Parathyroid adenoma (tissue), 2 donors: ENCODE measurements around the gene KRT76.
"Not testable (repeated sequence)": the region's sequence is repeated elsewhere in the genome, so short reads cannot be mapped to it uniquely, and the experiment has no call there.

ENCODE experiments used
- H2AFZ ChIP-seq: fragments of 300-600 bp; sonication (generic); one replicate; pipeline ENCODE4 v1.7.0; 2017; ENCODE audit warnings: antibody characterized with exemption, mild to moderate bottlenecking
- H3K27ac ChIP-seq: fragments of 300-600 bp; sonication (generic); one replicate; pipeline ENCODE4 v1.7.0; 2017
- H3K27me3 ChIP-seq: fragments of 300-600 bp; sonication (generic); one replicate; pipeline ENCODE4 v1.7.0; 2017; ENCODE audit warnings: low read length; ENCODE audit not compliant: control insufficient read depth, insufficient read depth
- H3K36me3 ChIP-seq: fragments of 300-600 bp; sonication (generic); one replicate; pipeline ENCODE4 v1.7.0; 2017; ENCODE audit warnings: low read length; ENCODE audit not compliant: control insufficient read depth, insufficient read depth
- H3K4me1 ChIP-seq: fragments of 300-600 bp; sonication (generic); one replicate; pipeline ENCODE4 v1.7.0; 2017; ENCODE audit warnings: control low read depth
- H3K4me2 ChIP-seq: fragments of 300-600 bp; sonication (generic); one replicate; pipeline ENCODE4 v1.7.0; 2017; ENCODE audit warnings: low read length
- H3K4me3 ChIP-seq: fragments of 300-600 bp; sonication (generic); one replicate; pipeline ENCODE4 v1.7.0; 2017; ENCODE audit warnings: low read depth, low read length
- H3K79me2 ChIP-seq: fragments of 300-600 bp; sonication (generic); one replicate; pipeline ENCODE4 v1.7.0; 2017; ENCODE audit warnings: control low read depth
- H3K9ac ChIP-seq: fragments of 300-600 bp; sonication (generic); one replicate; pipeline ENCODE4 v1.7.0; 2017; ENCODE audit warnings: mild to moderate bottlenecking
- H3K9me3 ChIP-seq: fragments of 300-600 bp; sonication (generic); one replicate; pipeline ENCODE4 v1.7.0; 2017; ENCODE audit warnings: low read length; ENCODE audit not compliant: control insufficient read depth
- CTCF ChIP-seq: fragments of 300-600 bp; sonication (generic); IDR thresholded peaks from one replicate; pipeline ENCODE4 v1.7.0; 2017; ENCODE audit warnings: antibody characterized with exemption, mild to moderate bottlenecking
- donor health status: primary hyperparathyroidism.

The KRT76 gene

DNA sequence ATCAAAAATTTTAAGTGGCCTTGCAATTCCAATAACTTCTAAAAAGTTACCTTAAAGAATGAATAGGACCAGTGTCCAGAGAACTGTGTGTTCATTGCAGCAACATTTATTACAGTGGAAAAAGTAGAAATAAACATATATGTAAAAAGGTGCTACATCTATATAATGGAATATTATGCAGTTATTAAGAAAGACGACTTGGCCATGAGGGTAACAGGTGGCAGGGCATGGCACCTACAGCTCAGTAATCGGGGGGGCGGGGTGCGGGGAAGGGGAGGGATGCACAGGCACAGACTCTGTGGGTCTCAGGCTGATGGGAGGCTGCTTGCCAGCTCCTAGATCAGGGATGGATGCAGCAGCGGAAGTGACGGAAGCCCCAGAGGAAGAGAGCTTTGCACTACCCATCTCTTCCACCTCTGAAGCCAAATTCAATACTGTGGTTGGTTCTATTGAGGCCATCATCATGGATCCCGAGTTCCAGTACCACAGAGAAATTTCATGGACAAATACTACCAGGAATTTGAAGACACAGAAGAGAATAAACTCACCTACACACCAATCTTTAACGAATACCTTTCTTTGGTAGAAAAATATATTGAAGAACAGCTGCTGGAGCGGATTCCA lies 14.0 kb downstream of the KRT76 start:
- Histone ChIP-seq H2AFZ (no peak overlapping the region), H3K79me2 (no peaks in the 10 kb centered on the region), H3K36me3 (no peaks in the 10 kb centered on the region), H3K9ac (no peak overlapping the region), H3K27ac (no peak overlapping the region), H3K9me3 (no peaks in the 10 kb centered on the region), H3K4me1 (no peaks in the 10 kb centered on the region), H3K4me2 (no peak overlapping the region), H3K27me3 (no peaks in the 10 kb centered on the region), H3K4me3 (no peak overlapping the region)
- TF ChIP-seq CTCF, result no peak

GRCh38 chr12:52761802-52762201 lies 15.3 kb downstream of the KRT76 start:
- Histone ChIP-seq H3K79me2 (no peaks in the 10 kb centered on the region), H3K4me2 (no peak overlapping the region), H3K4me3 (no peak overlapping the region), H3K9me3 (no peaks in the 10 kb centered on the region), H3K4me1 (no peaks in the 10 kb centered on the region), H3K27me3 (no peaks in the 10 kb centered on the region), H2AFZ (no peak overlapping the region), H3K9ac (no peak overlapping the region), H3K27ac (no peak overlapping the region), H3K36me3 (no peaks in the 10 kb centered on the region)
- no peak for TF ChIP-seq CTCF

- not testable (repeated sequence) for H3K9ac ChIP-seq, H3K27me3 ChIP-seq, H3K27ac ChIP-seq, H3K36me3 ChIP-seq, H3K4me1 ChIP-seq, H3K79me2 ChIP-seq, H3K4me2 ChIP-seq, H2AFZ ChIP-seq, H3K4me3 ChIP-seq, H3K9me3 ChIP-seq
Observed at GRCh38 chr12:52761218-52761617, 15.9 kb downstream of the KRT76 start.

GRCh38 chr12:52760623-52761022 lies 16.5 kb downstream of the KRT76 start:
- no peaks in the 10 kb centered on the region for H3K79me2 ChIP-seq
- H3K9ac ChIP-seq, result no peak overlapping the region
- no peak overlapping the region for H2AFZ ChIP-seq
- no peaks in the 10 kb centered on the region for H3K9me3 ChIP-seq
- peaks cover 7% of the 10 kb centered on the region for H3K4me1 ChIP-seq
- H3K36me3 ChIP-seq, result no peaks in the 10 kb centered on the region
- TF ChIP-seq CTCF, result no peak
- no peaks in the 10 kb centered on the region for H3K27me3 ChIP-seq
- H3K27ac ChIP-seq, result no peak overlapping the region
- no peak overlapping the region for H3K4me3 ChIP-seq
- no peak overlapping the region for H3K4me2 ChIP-seq

DNA sequence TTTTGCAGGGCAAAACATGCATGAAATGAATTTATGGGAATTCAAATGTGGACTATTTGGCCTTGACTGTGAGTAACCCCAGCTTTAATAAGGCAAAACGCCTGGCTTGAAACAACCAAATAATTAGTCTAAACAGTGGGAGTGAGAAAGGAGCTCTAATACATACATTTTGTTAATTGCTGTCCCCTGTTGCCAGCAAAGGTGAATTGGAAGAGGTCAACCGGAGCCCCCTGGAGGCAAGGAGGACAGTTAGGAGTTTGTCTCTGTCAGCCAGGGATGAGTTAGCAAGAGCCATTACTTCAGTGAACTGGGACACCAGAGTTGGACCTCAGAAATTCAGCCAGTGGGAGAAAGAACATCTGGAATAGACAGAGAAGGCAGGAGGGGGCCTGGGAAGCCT lies 17.4 kb downstream of the KRT76 start:
- no peak overlapping the region for H3K9ac ChIP-seq
- no peaks in the 10 kb centered on the region for H3K27me3 ChIP-seq
- H3K4me3 ChIP-seq, result no peak overlapping the region
- no peaks in the 10 kb centered on the region for H3K79me2 ChIP-seq
- TF ChIP-seq CTCF, result no peak
- no peak overlapping the region for H3K4me2 ChIP-seq
- no peaks in the 10 kb centered on the region for H3K9me3 ChIP-seq
- no peak overlapping the region for H3K27ac ChIP-seq
- H3K4me1 ChIP-seq, result peaks cover 7% of the 10 kb centered on the region
- H2AFZ ChIP-seq, result no peak overlapping the region
- H3K36me3 ChIP-seq, result no peaks in the 10 kb centered on the region
